Brain microvascular endothelial cell (primary cell): Measurements from ENCODE around the gene ATP4A.
A peak's percentile ranks its signal among the peaks of the same experiment; 100 is the strongest.

Experiments
- DNase-seq: peaks from one replicate; pipeline ENCODE4 v3.0.0-alpha.2; 2020
- H3K27ac ChIP-seq: fragments of 250-450 bp; sonication (Bioruptor Pico); 2 replicates; pipeline ENCODE4 v1.5.1; 2020; ENCODE audit warnings: mild to moderate bottlenecking, moderate library complexity
- H3K27me3 ChIP-seq: fragments of 250-450 bp; sonication (Bioruptor Pico); replicated peaks from 2 replicates; pipeline ENCODE4 v1.5.1; 2020; ENCODE audit warnings: mild to moderate bottlenecking
- H3K36me3 ChIP-seq: fragments of 250-450 bp; sonication (Bioruptor Pico); replicated peaks from 2 replicates; pipeline ENCODE4 v1.5.1; 2020; ENCODE audit warnings: mild to moderate bottlenecking
- H3K4me3 ChIP-seq: 2 replicates; pipeline ENCODE4 v1.5.1; 2011; ENCODE audit warnings: low read depth, mild to moderate bottlenecking, control low read depth, low read length, moderate library complexity
- in situ Hi-C: cut with HindIII; loops from 2 replicates; pipeline ENCODE4 v1.10.0; 2017; ENCODE audit warnings: low sequenced_read_pairs, low pct_ligation_motif_present
- TF ChIP-seq, protein P1 (sequence below): IDR thresholded peaks from 2 replicates; pipeline ENCODE4 v1.5.1; 2011; ENCODE audit warnings: low read depth, mild to moderate bottlenecking, moderate library complexity, low read length, control low read depth, inconsistent platforms; ENCODE audit errors: missing control alignments

ATP4A gene

DNA sequence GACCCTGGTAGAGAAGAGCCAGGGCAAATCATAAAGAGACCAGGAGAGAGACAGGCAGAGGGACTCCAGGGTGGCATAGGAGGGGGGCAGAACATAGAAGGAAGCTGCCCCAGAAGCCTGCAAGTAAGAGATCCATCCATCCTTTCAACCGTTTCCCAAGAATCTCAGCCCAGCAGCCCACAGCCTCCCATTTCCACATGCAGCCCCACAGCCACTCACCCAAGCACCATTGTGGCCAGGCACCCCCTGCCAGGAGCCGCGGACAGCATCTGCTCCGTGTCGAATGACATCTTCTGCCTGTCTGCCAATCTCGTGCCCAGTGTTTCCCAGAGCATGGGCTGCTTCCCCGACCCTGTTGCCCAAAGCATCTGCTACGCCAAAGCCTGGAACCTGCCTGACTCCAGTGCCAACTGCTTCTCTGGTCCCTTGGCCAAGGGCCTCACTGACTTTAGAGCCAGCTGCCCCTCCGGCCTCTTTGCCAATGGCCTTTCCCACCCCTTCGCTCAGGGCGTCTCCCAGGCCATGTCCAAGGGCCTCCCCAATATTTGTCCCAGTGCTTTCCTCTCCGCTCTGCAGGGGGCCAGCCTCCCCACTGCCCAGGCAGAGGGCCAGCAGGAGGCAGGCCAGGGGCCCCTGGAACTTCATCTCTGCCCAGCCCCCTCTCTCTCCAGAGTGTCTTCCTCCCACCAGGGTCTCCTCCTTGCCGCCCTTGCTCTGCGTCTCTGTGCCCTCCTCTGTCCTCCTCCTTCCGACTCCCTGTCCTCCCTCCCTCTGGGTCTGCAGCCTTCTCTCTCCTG lies 50.4 kb downstream of the ATP4A start:
- no peak for DNase-seq
- H3K4me3 ChIP-seq = no peak overlapping the region
- peaks cover 36% of the 10 kb centered on the region for H3K27me3 ChIP-seq
- no peak overlapping the region for H3K27ac ChIP-seq
- no peaks in the 10 kb centered on the region for H3K36me3 ChIP-seq
- in situ Hi-C loops = no loop called here
- TF ChIP-seq, protein P1, sequence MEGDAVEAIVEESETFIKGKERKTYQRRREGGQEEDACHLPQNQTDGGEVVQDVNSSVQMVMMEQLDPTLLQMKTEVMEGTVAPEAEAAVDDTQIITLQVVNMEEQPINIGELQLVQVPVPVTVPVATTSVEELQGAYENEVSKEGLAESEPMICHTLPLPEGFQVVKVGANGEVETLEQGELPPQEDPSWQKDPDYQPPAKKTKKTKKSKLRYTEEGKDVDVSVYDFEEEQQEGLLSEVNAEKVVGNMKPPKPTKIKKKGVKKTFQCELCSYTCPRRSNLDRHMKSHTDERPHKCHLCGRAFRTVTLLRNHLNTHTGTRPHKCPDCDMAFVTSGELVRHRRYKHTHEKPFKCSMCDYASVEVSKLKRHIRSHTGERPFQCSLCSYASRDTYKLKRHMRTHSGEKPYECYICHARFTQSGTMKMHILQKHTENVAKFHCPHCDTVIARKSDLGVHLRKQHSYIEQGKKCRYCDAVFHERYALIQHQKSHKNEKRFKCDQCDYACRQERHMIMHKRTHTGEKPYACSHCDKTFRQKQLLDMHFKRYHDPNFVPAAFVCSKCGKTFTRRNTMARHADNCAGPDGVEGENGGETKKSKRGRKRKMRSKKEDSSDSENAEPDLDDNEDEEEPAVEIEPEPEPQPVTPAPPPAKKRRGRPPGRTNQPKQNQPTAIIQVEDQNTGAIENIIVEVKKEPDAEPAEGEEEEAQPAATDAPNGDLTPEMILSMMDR = no peak

DNA sequence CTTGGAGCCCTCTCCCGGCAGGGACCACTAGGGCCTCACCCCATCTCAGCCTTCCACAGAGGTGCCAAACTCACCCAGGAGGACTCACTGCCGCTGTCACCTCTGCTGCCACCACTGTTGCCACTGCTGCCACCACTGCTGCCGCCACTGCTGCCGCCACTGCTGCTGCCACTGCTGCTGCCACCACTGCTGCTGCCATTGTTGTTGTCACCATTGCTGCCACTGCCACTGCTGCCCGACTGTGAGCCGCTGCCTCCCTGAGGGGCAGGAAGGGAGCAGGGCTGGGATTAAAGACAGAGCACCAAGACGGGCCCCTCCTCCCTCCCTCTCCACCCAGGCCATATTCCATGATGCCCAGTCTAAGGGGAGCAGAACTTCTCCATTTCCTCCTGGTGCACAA lies 52.1 kb downstream of the ATP4A start:
- TF ChIP-seq, protein P1 = no peak
- Histone ChIP-seq H3K27me3 (peaks cover 47% of the 10 kb centered on the region), H3K36me3 (no peaks in the 10 kb centered on the region), H3K4me3 (no peak overlapping the region), H3K27ac (no peak overlapping the region)
- DNase-seq = no peak
- in situ Hi-C loops = no loop called here

DNA sequence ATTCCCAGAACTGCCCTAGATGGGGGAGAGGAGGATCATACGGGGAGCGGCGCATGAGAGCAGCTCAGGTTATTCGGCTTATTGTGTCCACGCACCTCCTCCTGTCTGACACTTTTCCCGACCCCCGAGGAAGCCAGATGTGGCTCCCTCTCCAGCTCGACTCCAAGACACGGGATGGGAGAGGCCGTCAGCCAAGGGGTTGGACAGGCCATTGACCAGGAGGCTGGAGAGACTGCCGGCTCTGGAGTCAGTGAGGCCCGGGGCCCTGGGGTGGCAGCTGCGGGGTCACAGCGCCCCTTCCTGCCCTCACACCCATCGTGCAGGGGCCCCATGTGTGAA lies 52.9 kb downstream of the ATP4A start:
- H3K36me3 ChIP-seq = no peaks in the 10 kb centered on the region
- H3K4me3 ChIP-seq = no peak overlapping the region
- no peak overlapping the region for H3K27ac ChIP-seq
- no peak for DNase-seq
- H3K27me3 ChIP-seq = peaks cover 50% of the 10 kb centered on the region
- in situ Hi-C loops = no loop called here
- TF ChIP-seq, protein P1 = no peak

DNA sequence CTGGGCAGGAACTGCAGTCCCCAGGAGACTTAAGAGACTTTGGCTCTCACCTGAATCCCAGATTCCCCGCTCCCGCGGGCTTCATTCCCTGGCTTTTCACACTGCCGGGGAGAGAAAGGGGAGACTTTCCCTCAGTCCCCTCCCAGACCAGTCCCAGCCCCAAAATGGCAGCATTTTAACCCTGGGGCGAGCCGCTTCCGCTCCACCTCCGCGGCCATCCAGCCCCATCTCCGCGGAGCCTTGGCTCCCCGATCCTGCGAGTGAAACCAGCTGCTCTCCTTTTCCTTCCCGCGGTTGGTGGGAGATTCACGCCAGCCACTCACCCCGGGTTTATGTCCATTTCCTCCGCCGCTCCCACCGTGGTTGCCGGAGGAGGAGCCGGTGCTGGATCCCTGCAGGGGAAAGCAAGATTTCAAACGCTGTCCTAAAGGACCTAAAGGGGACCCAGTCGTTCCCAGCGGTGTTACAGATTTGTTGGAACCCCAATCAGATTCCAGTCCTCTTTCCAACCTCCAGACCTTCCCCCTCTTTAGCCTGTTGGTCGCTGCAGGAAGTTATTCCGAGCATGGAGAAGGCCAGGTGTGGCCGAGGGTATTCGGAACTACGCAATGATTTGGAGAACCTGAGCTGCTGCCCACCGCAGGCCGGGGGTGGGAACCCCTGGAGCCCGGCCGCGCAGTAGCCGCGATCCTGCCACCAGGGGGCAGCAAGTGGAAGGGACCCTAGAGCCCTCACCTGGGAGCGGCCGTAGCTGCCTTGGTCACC lies 53.4 kb downstream of the ATP4A start:
- Histone ChIP-seq H3K4me3 (no peak overlapping the region), H3K27ac (no peak overlapping the region), H3K27me3 (peaks cover 50% of the 10 kb centered on the region), H3K36me3 (no peaks in the 10 kb centered on the region)
- DNase-seq = no peak
- TF ChIP-seq, protein P1 = peak; percentile 95
- in situ Hi-C loops = no loop called here

DNA sequence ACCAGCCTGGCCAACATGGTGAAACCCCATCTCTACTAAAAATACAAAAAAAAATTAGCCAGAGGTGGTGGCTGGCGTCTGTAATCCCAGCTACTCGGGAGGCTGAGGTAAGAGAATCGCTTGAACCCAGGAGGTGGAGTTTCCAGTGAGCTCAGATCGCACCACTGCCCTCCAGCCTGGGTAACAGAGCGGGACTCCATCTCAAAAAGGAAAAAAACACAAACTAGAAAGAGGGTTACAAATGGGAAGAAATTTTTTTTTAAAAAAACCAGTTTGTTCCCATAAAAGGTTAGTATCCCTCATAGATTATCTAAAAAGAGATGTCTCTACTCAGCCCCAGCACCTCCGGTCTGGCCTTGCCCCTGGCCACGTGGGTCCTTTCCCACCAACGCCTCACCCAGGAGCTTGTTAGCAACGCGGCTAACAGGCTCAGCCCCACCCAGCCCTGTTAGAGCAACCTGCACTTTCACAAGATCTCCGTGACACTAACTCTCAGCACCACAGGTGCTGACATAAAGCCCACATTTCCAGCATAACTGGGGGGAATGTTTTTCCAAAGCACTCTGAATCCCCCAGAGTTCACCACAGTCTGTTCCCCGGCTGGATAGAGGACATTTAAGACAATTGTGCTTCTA lies 54.3 kb downstream of the ATP4A start:
- no peak overlapping the region for H3K27ac ChIP-seq
- DNase-seq = no peak
- peaks cover 48% of the 10 kb centered on the region for H3K27me3 ChIP-seq
- TF ChIP-seq, protein P1 = no peak
- H3K4me3 ChIP-seq = no peak overlapping the region
- in situ Hi-C loops = no loop called here
- no peaks in the 10 kb centered on the region for H3K36me3 ChIP-seq
